Astrocyte of the cerebellum (primary cell): ENCODE measurements around the gene ZFAND3.
A peak's percentile ranks its signal among the peaks of the same experiment; 100 is the strongest.

Experiments
- DNase-seq: peaks from one replicate; pipeline ENCODE4 v3.0.0-alpha.2; 2011; ENCODE audit warnings: low read depth
- H3K4me3 ChIP-seq: 2 replicates; pipeline ENCODE4 v1.5.1; 2011; ENCODE audit warnings: mild to moderate bottlenecking, low read depth, low read length, moderate library complexity
- CTCF ChIP-seq: IDR thresholded peaks from 2 replicates; pipeline ENCODE4 v1.5.1; 2012; ENCODE audit warnings: low read length, low read depth, moderate library complexity, mild to moderate bottlenecking; ENCODE audit errors: missing control alignments
- in situ Hi-C: cut with HindIII; loops from 2 replicates; pipeline ENCODE4 v1.10.0; 2017; ENCODE audit warnings: low sequenced_read_pairs

Gene ZFAND3

GRCh38 chr6:37984578-37984977 is 165.1 kb downstream of the ZFAND3 start:
- in situ Hi-C loops = no loop called here
- no peak for TF ChIP-seq CTCF
- H3K4me3 ChIP-seq = no peak overlapping the region
- DNase-seq = no peak

GRCh38 chr6:37985355-37985754 is 165.8 kb downstream of the ZFAND3 start:
- in situ Hi-C loops = no loop called here
- TF ChIP-seq CTCF = no peak
- no peak overlapping the region for H3K4me3 ChIP-seq
- DNase-seq = no peak

GRCh38 chr6:37987018-37987417 is 167.5 kb downstream of the ZFAND3 start:
- no peak overlapping the region for H3K4me3 ChIP-seq
- peak; percentile 39 for DNase-seq
- TF ChIP-seq CTCF = no peak
- in situ Hi-C loops = no loop called here

GRCh38 chr6:37987559-37987958 is 168.0 kb downstream of the ZFAND3 start:
- no peak for TF ChIP-seq CTCF
- H3K4me3 ChIP-seq = no peak overlapping the region
- no peak for DNase-seq
- in situ Hi-C loops = no loop called here

GRCh38 chr6:37988127-37988526 is 168.6 kb downstream of the ZFAND3 start:
- no peak for DNase-seq
- no peak overlapping the region for H3K4me3 ChIP-seq
- in situ Hi-C loops = no loop called here
- no peak for TF ChIP-seq CTCF

GRCh38 chr6:37988696-37989095 is 169.2 kb downstream of the ZFAND3 start:
- TF ChIP-seq CTCF = no peak
- H3K4me3 ChIP-seq = no peak overlapping the region
- in situ Hi-C loops = no loop called here
- DNase-seq = no peak
